ENCODE measurements around the gene PRND.
"Not testable (repeated sequence)": the region's sequence is repeated elsewhere in the genome, so short reads cannot be mapped to it uniquely, and the experiment has no call there.

The PRND gene

GRCh38 chr20:4709261-4710105 is 12.2 kb upstream of the PRND start:
- DNase-seq = no peak

GRCh38 chr20:4710106-4710475 is 11.6 kb upstream of the PRND start:
- DNase-seq = no peak

- no peak for DNase-seq
These were observed 10.2 kb upstream of the PRND start for GRCh38 chr20:4711511-4711910.

- no peak for DNase-seq
These were observed 8.3 kb upstream of the PRND start for GRCh38 chr20:4713401-4713800.

- no peak for DNase-seq
These were observed 6.9 kb upstream of the PRND start for GRCh38 chr20:4714818-4715217.

GRCh38 chr20:4717816-4718570 is 3.7 kb upstream of the PRND start:
- no peak for DNase-seq

GRCh38 chr20:4719190-4719589 is 2.5 kb upstream of the PRND start:
- DNase-seq = no peak

GRCh38 chr20:4720041-4720976 is 1.4 kb upstream of the PRND start:
- DNase-seq = peak; percentile 15 to 60

GRCh38 chr20:4720977-4721349 is 746 bp upstream of the PRND start:
- no peak for DNase-seq

GRCh38 chr20:4722571-4722970 is 862 bp downstream of the PRND start:
- DNase-seq = no peak

- no peak for DNase-seq
These were observed 1.3 kb downstream of the PRND start for GRCh38 chr20:4722993-4723392.

GRCh38 chr20:4723553-4723952 is 1.8 kb downstream of the PRND start:
- not testable (repeated sequence) for DNase-seq

GRCh38 chr20:4724459-4725262 is 3.0 kb downstream of the PRND start:
- DNase-seq = no peak

- no peak for DNase-seq
These were observed 3.5 kb downstream of the PRND start for GRCh38 chr20:4725263-4725550.

- DNase-seq = no peak
These were observed 5.1 kb downstream of the PRND start for GRCh38 chr20:4726710-4727397.

GRCh38 chr20:4728120-4728760 is 6.5 kb downstream of the PRND start:
- no peak for DNase-seq

GRCh38 chr20:4729265-4729664 is 7.6 kb downstream of the PRND start:
- DNase-seq = no peak

- no peak for DNase-seq
These were observed 9.1 kb downstream of the PRND start for GRCh38 chr20:4730780-4731179.

- DNase-seq = no peak
These were observed 15.2 kb downstream of the PRND start for GRCh38 chr20:4736875-4737274.

- DNase-seq = no peak
These were observed 16.3 kb downstream of the PRND start for GRCh38 chr20:4737857-4738627.

Measured in AML-193 (cell line).